Stimulated activated CD8-positive, alpha-beta memory T cell treated with anti-CD3 and anti-CD28 coated beads, Interleukin-4, amount 100 ng/mL, for 24 hours (primary cell): ENCODE data around the gene NOL4L.
"Not testable (repeated sequence)": the region's sequence is repeated elsewhere in the genome, so short reads cannot be mapped to it uniquely, and the experiment has no call there.

ENCODE experiments used
- DNase-seq: peaks from one replicate; pipeline ENCODE4 v3.0.0-alpha.2; 2020; ENCODE audit warnings: low read depth

The NOL4L gene

GRCh38 chr20:32470025-32470861 is 114.9 kb downstream of the NOL4L start:
- DNase-seq, result no peak

- DNase-seq, result no peak
Observed at GRCh38 chr20:32468860-32469259, 116.3 kb downstream of the NOL4L start.

GRCh38 chr20:32468313-32468640 is 116.9 kb downstream of the NOL4L start:
- DNase-seq, result no peak

- no peak for DNase-seq
Observed at GRCh38 chr20:32467506-32468312, 117.4 kb downstream of the NOL4L start.

GRCh38 chr20:32466739-32467505 is 118.2 kb downstream of the NOL4L start:
- no peak for DNase-seq

- DNase-seq, result not testable (repeated sequence)
Observed at GRCh38 chr20:32465901-32466675, 119.0 kb downstream of the NOL4L start.

GRCh38 chr20:32465092-32465900 is 119.8 kb downstream of the NOL4L start:
- no peak for DNase-seq

- no peak for DNase-seq
Observed at GRCh38 chr20:32464401-32465091, 120.6 kb downstream of the NOL4L start.

GRCh38 chr20:32463642-32464400 is 121.3 kb downstream of the NOL4L start:
- DNase-seq, result no peak

GRCh38 chr20:32462900-32463641 is 122.1 kb downstream of the NOL4L start:
- no peak for DNase-seq

- no peak for DNase-seq
Observed at GRCh38 chr20:32461836-32462600, 123.1 kb downstream of the NOL4L start.

- DNase-seq, result no peak
Observed at GRCh38 chr20:32460683-32461320, 124.3 kb downstream of the NOL4L start.

GRCh38 chr20:32460231-32460630 is 124.9 kb downstream of the NOL4L start:
- DNase-seq, result no peak

- DNase-seq, result no peak
Observed at GRCh38 chr20:32458837-32459220, 126.3 kb downstream of the NOL4L start.

- DNase-seq, result no peak
Observed at GRCh38 chr20:32458061-32458836, 126.9 kb downstream of the NOL4L start.

GRCh38 chr20:32457479-32457986 is 127.6 kb downstream of the NOL4L start:
- DNase-seq, result no peak
